Measurements from ENCODE around the gene TMEM117.
"Not testable (repeated sequence)": the region's sequence is repeated elsewhere in the genome, so short reads cannot be mapped to it uniquely, and the experiment has no call there.

Gene TMEM117

DNA sequence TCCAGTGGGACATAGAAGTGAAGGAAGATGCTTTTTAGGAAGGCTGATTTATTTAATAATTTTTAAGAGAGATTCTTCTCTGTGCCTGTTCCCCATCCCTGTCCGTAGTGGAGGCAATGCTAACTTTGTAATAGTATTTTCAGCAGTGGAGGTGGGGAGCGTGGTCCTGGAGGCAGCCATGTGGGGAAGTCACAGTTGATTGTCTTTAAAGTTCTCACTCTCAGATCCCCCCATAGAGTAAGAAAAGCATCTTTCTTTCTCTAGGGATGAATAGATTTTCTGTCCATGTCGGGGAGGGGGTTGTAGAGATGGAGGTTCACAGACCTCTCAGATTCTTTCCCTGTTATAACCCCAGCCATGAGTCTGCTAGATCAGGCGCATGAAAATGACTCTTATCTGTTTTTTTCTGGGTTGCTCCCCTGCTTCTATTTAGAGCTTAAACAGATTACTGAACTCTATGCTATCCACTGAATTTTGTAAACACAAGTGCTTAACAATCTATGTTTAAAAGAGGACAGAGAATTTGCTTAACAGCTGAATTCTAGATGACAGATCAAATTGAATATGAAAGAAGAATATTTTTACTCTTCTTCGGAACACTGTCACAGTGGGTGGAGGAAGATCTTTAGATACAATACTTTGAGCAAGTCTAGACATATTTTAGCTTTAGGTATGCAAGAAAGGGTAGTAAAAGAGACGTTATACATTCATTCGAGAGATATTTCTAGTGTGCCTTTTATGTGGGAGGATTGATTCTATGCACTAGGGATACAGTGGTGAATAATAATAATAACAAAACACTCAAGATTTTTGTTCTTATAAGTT lies 25.3 kb downstream of the TMEM117 start:
- H3K36me3 ChIP-seq (ENCODE audit: control insufficient read depth in 2 of 2, insufficient read depth in 2 of 2, low read length in 2 of 2) = no peaks in the 10 kb centered on the region
- H3K9me3 ChIP-seq (ENCODE audit: control insufficient read depth in 2 of 2, low read length in 2 of 2) = no peaks in the 10 kb centered on the region
- no peak overlapping the region for H3K27ac ChIP-seq (ENCODE audit: low read depth in 2 of 2, low read length in 2 of 2)
- H3K9ac ChIP-seq (ENCODE audit: low read depth in 1 of 2, low read length in 2 of 2) = no peak overlapping the region
- no peaks in the 10 kb centered on the region for H3K27me3 ChIP-seq (ENCODE audit: control insufficient read depth in 2 of 2, insufficient read depth in 2 of 2, low read length in 2 of 2)
- H3K4me3 ChIP-seq (ENCODE audit: low read length in 2 of 2) = no peak overlapping the region
- no peaks in the 10 kb centered on the region for H3K4me1 ChIP-seq (ENCODE audit: control insufficient read depth in 2 of 2, insufficient read depth in 2 of 2, low read length in 2 of 2)

DNA sequence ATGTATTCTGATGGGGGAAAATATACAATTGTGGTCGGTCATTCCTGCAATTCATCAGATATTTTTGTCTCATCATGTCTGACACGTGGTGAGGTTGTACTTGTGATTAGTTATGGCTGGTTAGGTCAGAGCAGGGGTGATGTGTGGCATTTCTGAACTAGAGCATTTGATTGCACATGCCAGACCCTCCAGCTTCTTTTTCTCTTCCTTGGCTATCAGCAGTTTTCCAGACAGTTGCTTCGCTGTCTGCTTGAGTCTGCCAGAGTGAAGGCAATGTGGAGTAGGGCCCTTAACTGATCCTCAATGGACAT lies 25.9 kb downstream of the TMEM117 start:
- no peaks in the 10 kb centered on the region for H3K27me3 ChIP-seq (ENCODE audit: control insufficient read depth in 2 of 2, insufficient read depth in 2 of 2, low read length in 2 of 2)
- no peaks in the 10 kb centered on the region for H3K36me3 ChIP-seq (ENCODE audit: control insufficient read depth in 2 of 2, insufficient read depth in 2 of 2, low read length in 2 of 2)
- no peaks in the 10 kb centered on the region for H3K9me3 ChIP-seq (ENCODE audit: control insufficient read depth in 2 of 2, low read length in 2 of 2)
- H3K9ac ChIP-seq (ENCODE audit: low read depth in 1 of 2, low read length in 2 of 2) = no peak overlapping the region
- no peaks in the 10 kb centered on the region for H3K4me1 ChIP-seq (ENCODE audit: control insufficient read depth in 2 of 2, insufficient read depth in 2 of 2, low read length in 2 of 2)
- no peak overlapping the region for H3K27ac ChIP-seq (ENCODE audit: low read depth in 2 of 2, low read length in 2 of 2)
- no peak overlapping the region for H3K4me3 ChIP-seq (ENCODE audit: low read length in 2 of 2)

DNA sequence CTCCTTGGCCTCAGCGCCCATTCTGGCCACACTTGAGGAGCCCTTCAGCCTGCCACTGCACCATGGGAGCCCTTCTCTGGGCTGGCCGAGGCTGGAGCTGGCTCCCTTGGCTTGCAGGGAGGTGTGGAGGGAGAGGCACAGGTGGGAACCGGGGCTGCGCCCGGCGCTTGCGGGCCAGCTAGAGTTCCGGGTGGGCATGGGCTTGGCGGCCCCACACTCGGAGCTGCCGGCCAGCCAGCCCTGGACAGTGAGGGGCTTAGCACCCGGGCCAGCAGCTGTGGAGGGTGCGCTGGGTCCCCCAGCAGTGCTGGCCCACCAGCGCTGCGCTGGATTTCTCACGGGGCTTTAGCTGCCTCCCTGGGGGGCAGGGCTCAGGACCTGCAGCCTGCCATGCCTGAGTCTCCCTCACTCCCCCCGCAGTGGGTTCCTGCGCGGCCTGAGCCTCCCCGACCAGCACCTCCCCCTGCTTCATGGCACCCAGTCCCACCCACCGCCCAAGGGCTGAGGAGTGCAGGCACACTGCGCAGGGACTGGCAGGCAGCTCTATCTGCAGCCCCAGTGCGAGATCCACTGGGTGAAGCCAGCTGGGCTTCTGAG lies 28.0 kb downstream of the TMEM117 start:
- Histone ChIP-seq H3K36me3 (ENCODE audit: control insufficient read depth in 2 of 2, insufficient read depth in 2 of 2, low read length in 2 of 2) (no peaks in the 10 kb centered on the region), H3K27ac (ENCODE audit: low read depth in 2 of 2, low read length in 2 of 2) (no peak overlapping the region), H3K4me1 (ENCODE audit: control insufficient read depth in 2 of 2, insufficient read depth in 2 of 2, low read length in 2 of 2) (no peaks in the 10 kb centered on the region), H3K27me3 (ENCODE audit: control insufficient read depth in 2 of 2, insufficient read depth in 2 of 2, low read length in 2 of 2) (no peaks in the 10 kb centered on the region), H3K9me3 (ENCODE audit: control insufficient read depth in 2 of 2, low read length in 2 of 2) (no peaks in the 10 kb centered on the region), H3K4me3 (ENCODE audit: low read length in 2 of 2) (no peak overlapping the region), H3K9ac (ENCODE audit: low read depth in 1 of 2, low read length in 2 of 2) (no peak overlapping the region)

DNA sequence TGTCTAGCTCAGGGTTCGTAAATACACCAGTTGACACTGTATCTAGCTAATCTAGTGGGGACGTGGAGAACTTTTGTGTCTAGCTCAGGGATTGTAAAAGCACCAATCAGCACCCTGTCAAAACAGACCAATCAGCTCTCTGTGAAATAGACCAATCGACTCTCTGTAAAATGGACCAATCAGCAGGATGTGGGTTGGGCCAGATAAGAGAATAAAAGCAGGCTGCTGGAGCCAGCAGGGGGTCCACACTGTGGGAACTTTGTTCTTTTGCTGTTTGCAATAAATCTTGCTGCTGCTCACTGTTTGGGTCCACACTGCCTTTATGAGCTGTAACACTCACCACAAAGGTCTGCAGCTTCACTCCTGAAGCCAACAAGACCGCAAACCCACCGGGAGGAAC lies 28.7 kb downstream of the TMEM117 start:
- H3K4me1 ChIP-seq (ENCODE audit: control insufficient read depth in 2 of 2, insufficient read depth in 2 of 2, low read length in 2 of 2); H3K9ac ChIP-seq (ENCODE audit: low read depth in 1 of 2, low read length in 2 of 2); H3K36me3 ChIP-seq (ENCODE audit: control insufficient read depth in 2 of 2, insufficient read depth in 2 of 2, low read length in 2 of 2); H3K9me3 ChIP-seq (ENCODE audit: control insufficient read depth in 2 of 2, low read length in 2 of 2); H3K27me3 ChIP-seq (ENCODE audit: control insufficient read depth in 2 of 2, insufficient read depth in 2 of 2, low read length in 2 of 2); H3K4me3 ChIP-seq (ENCODE audit: low read length in 2 of 2); H3K27ac ChIP-seq (ENCODE audit: low read depth in 2 of 2, low read length in 2 of 2): not testable (repeated sequence)

DNA sequence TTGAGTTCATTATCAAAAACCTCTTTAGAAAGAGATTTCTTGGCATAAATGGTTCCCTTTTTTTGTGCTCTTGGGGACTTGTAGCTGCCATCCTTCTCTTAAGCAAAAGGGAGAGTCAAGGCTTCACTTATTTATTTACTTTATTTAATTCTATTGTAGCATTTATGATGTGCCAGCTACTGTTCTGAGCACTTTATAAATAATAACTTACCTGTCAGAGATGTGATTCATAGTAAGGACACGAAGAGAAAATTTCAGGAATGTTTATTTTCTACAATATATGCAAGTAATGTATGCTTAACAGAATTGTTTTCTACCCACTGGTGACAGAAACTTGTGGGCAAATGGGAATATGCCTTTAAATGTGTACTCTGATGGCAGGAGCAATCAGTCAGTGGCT lies 33.3 kb downstream of the TMEM117 start:
- Histone ChIP-seq H3K9me3 (ENCODE audit: control insufficient read depth in 2 of 2, low read length in 2 of 2) (no peaks in the 10 kb centered on the region), H3K27me3 (ENCODE audit: control insufficient read depth in 2 of 2, insufficient read depth in 2 of 2, low read length in 2 of 2) (no peaks in the 10 kb centered on the region), H3K27ac (ENCODE audit: low read depth in 2 of 2, low read length in 2 of 2) (no peak overlapping the region), H3K4me1 (ENCODE audit: control insufficient read depth in 2 of 2, insufficient read depth in 2 of 2, low read length in 2 of 2) (no peaks in the 10 kb centered on the region), H3K4me3 (ENCODE audit: low read length in 2 of 2) (no peak overlapping the region), H3K36me3 (ENCODE audit: control insufficient read depth in 2 of 2, insufficient read depth in 2 of 2, low read length in 2 of 2) (no peaks in the 10 kb centered on the region), H3K9ac (ENCODE audit: low read depth in 1 of 2, low read length in 2 of 2) (no peak overlapping the region)

DNA sequence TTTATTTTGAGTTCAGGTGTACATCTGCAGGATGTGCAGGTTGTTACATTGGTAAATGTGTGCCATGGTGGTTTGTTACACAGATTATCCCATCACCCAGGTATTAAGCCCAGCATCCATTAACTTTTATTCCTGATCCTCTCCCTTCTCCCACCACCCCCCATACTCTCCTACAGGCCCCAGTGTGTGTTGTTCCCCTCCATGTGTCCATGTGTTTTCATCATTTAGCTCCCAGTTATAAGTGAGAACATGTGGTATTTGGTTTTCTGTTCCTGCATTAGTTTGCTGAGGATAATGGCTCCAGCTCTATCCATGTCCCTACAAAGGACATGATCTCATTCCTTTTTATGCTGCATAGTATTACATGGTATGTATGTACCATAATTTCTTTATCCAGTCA lies 33.9 kb downstream of the TMEM117 start:
- not testable (repeated sequence) for H3K9me3 ChIP-seq (ENCODE audit: control insufficient read depth in 2 of 2, low read length in 2 of 2); H3K27me3 ChIP-seq (ENCODE audit: control insufficient read depth in 2 of 2, insufficient read depth in 2 of 2, low read length in 2 of 2); H3K9ac ChIP-seq (ENCODE audit: low read depth in 1 of 2, low read length in 2 of 2); H3K4me3 ChIP-seq (ENCODE audit: low read length in 2 of 2); H3K36me3 ChIP-seq (ENCODE audit: control insufficient read depth in 2 of 2, insufficient read depth in 2 of 2, low read length in 2 of 2); H3K4me1 ChIP-seq (ENCODE audit: control insufficient read depth in 2 of 2, insufficient read depth in 2 of 2, low read length in 2 of 2); H3K27ac ChIP-seq (ENCODE audit: low read depth in 2 of 2, low read length in 2 of 2)

DNA sequence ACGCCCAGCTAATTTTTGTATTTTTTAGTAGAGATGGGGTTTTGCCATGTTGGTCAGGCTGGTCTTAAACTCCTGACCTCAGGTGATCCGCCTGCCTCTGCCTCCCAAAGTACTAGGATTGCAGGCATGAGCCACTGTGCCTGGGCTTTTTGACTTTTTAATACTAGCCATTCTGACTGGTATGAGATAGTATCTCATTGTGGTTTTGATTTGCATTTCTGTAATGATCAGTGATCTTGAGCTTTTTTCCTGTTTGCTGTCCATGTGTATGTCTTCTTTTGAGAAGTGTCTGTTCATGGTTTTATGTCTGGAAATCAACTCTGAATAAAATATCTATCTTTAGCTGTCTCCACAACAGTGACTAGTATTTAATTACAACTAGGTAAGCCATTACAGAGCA lies 35.4 kb downstream of the TMEM117 start:
- not testable (repeated sequence) for H3K36me3 ChIP-seq (ENCODE audit: control insufficient read depth in 2 of 2, insufficient read depth in 2 of 2, low read length in 2 of 2); H3K27ac ChIP-seq (ENCODE audit: low read depth in 2 of 2, low read length in 2 of 2); H3K4me3 ChIP-seq (ENCODE audit: low read length in 2 of 2); H3K9ac ChIP-seq (ENCODE audit: low read depth in 1 of 2, low read length in 2 of 2); H3K4me1 ChIP-seq (ENCODE audit: control insufficient read depth in 2 of 2, insufficient read depth in 2 of 2, low read length in 2 of 2); H3K9me3 ChIP-seq (ENCODE audit: control insufficient read depth in 2 of 2, low read length in 2 of 2); H3K27me3 ChIP-seq (ENCODE audit: control insufficient read depth in 2 of 2, insufficient read depth in 2 of 2, low read length in 2 of 2)

DNA sequence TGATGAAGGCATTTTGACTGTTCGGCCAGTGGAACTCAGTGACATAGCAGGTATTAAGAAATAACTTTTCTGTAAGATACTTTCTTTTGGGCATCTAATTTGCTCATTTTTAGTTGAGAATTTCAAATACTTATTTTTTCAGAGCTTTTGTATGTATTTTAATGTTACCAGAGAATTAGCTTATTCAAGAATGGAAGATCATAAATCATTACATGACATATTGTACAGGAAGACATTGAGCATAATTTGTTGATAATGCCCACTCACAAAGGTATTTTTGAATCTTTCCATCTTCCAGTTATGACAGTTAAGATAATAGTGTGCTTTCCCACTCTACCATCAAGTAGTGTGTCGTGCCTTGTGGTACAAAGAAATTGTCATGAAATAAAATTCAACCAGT lies 36.5 kb downstream of the TMEM117 start:
- Histone ChIP-seq H3K27me3 (ENCODE audit: control insufficient read depth in 2 of 2, insufficient read depth in 2 of 2, low read length in 2 of 2) (no peaks in the 10 kb centered on the region), H3K9me3 (ENCODE audit: control insufficient read depth in 2 of 2, low read length in 2 of 2) (no peaks in the 10 kb centered on the region), H3K9ac (ENCODE audit: low read depth in 1 of 2, low read length in 2 of 2) (no peak overlapping the region), H3K4me1 (ENCODE audit: control insufficient read depth in 2 of 2, insufficient read depth in 2 of 2, low read length in 2 of 2) (no peaks in the 10 kb centered on the region), H3K4me3 (ENCODE audit: low read length in 2 of 2) (no peak overlapping the region), H3K36me3 (ENCODE audit: control insufficient read depth in 2 of 2, insufficient read depth in 2 of 2, low read length in 2 of 2) (no peaks in the 10 kb centered on the region), H3K27ac (ENCODE audit: low read depth in 2 of 2, low read length in 2 of 2) (no peak overlapping the region)

DNA sequence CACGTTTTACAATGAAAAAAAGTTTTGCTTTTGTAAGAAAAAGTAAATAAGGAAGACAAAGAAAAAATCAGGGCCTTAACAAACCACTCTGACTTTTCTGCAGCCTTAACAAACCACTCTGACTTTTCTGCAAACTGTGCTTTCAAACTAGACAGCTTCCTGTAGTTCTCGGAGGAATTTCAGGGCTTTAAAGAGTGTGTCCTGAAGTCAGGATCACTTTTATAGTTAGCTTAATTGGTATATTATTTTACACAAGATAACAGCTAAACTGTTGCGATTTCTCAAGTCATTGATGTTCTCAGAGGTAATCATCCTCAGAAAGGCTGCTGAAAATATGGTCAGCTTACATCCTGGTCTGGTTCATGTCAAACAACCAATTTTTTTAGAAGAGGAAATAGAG lies 42.2 kb downstream of the TMEM117 start:
- H3K9ac ChIP-seq (ENCODE audit: low read depth in 1 of 2, low read length in 2 of 2) = no peak overlapping the region

DNA sequence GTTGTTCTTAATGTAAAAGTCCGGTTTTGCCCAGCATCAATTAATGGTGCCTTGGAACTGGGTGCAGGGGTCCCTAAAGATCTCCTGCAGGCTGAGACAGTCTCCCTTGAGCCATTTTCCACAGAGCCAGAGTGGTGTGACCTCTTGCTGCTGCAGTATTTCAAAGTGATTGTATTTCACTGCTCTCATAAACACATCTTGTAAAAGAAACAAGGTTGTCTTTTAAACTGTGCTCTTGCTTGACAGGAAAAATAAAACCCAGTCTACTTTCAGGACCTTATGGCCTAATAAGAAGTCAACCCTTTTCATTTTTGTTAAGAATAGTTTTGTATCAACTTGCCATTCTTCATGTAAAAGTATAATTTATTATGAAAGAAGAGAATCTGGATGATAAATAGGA lies 44.7 kb downstream of the TMEM117 start:
- Histone ChIP-seq H3K9me3 (ENCODE audit: control insufficient read depth in 2 of 2, low read length in 2 of 2) (no peaks in the 10 kb centered on the region), H3K4me1 (ENCODE audit: control insufficient read depth in 2 of 2, insufficient read depth in 2 of 2, low read length in 2 of 2) (no peaks in the 10 kb centered on the region), H3K27me3 (ENCODE audit: control insufficient read depth in 2 of 2, insufficient read depth in 2 of 2, low read length in 2 of 2) (no peaks in the 10 kb centered on the region), H3K4me3 (ENCODE audit: low read length in 2 of 2) (no peak overlapping the region), H3K27ac (ENCODE audit: low read depth in 2 of 2, low read length in 2 of 2) (no peak overlapping the region), H3K36me3 (ENCODE audit: control insufficient read depth in 2 of 2, insufficient read depth in 2 of 2, low read length in 2 of 2) (no peaks in the 10 kb centered on the region), H3K9ac (ENCODE audit: low read depth in 1 of 2, low read length in 2 of 2) (no peak overlapping the region)

More for the DNA sequence above, 42.2 kb downstream of the TMEM117 start:
- no peaks in the 10 kb centered on the region for H3K27me3 ChIP-seq (ENCODE audit: control insufficient read depth in 2 of 2, insufficient read depth in 2 of 2, low read length in 2 of 2)
- H3K36me3 ChIP-seq (ENCODE audit: control insufficient read depth in 2 of 2, insufficient read depth in 2 of 2, low read length in 2 of 2) = no peaks in the 10 kb centered on the region
- H3K27ac ChIP-seq (ENCODE audit: low read depth in 2 of 2, low read length in 2 of 2) = no peak overlapping the region
- H3K4me3 ChIP-seq (ENCODE audit: low read length in 2 of 2) = no peak overlapping the region
- no peaks in the 10 kb centered on the region for H3K9me3 ChIP-seq (ENCODE audit: control insufficient read depth in 2 of 2, low read length in 2 of 2)
- H3K4me1 ChIP-seq (ENCODE audit: control insufficient read depth in 2 of 2, insufficient read depth in 2 of 2, low read length in 2 of 2) = no peaks in the 10 kb centered on the region

Measured in mucosa of rectum (tissue), 2 donors.